Fibroblast of skin of left biceps (primary cell): ENCODE results near the gene COL8A2.

Experiments used
- DNase-seq, 2 experiments: peaks; one replicate each; pipeline ENCODE4 v3.0.0-alpha.2; 2013; ENCODE audit warnings: low read depth in 2 of 2

Gene COL8A2

GRCh38 chr1:36055706-36056105 lies 69.3 kb downstream of the COL8A2 start:
- DNase-seq, result no peak

GRCh38 chr1:36053978-36054377 lies 71.0 kb downstream of the COL8A2 start:
- DNase-seq, result no peak

GRCh38 chr1:36051821-36052220 lies 73.2 kb downstream of the COL8A2 start:
- no peak for DNase-seq
